SU-DHL-6 (cell line): Measurements from ENCODE around the gene TNKS1BP1.

Experiments
- H2AFZ ChIP-seq: fragments of 200-600 bp; sonication (generic); 2 replicates; pipeline ENCODE4 v1.6.1; 2014; ENCODE audit warnings: low read depth, mild to moderate bottlenecking, moderate library complexity, mixed read lengths, antibody characterized with exemption, low read length; ENCODE audit not compliant: severe bottlenecking
- H3F3A ChIP-seq: fragments of 200-600 bp; shearing (Covaris generic); 2 replicates; pipeline ENCODE4 v1.6.0; 2016; ENCODE audit warnings: antibody characterized with exemption, mild to moderate bottlenecking; ENCODE audit not compliant: insufficient read depth
- H3K27ac ChIP-seq: fragments of 200-600 bp; sonication (generic); 2 replicates; pipeline ENCODE4 v1.5.1; 2016; ENCODE audit warnings: low read depth, mild to moderate bottlenecking, low read length, moderate library complexity, mixed read lengths
- H3K27me3 ChIP-seq: fragments of 200-600 bp; sonication (generic), shearing (Covaris generic); 2 replicates; pipeline ENCODE4 v1.6.0; 2014; ENCODE audit warnings: mild to moderate bottlenecking, low read length
- H3K36me3 ChIP-seq: fragments of 200-600 bp; sonication (generic); 2 replicates; pipeline ENCODE4 v1.6.1; 2014; ENCODE audit warnings: mild to moderate bottlenecking, low read length, mixed read lengths
- H3K4me2 ChIP-seq: fragments of 300-600, 200-600 bp; shearing (Covaris generic), sonication (generic); 2 replicates; pipeline ENCODE4 v1.6.0; 2014; ENCODE audit warnings: low read length, low read depth, mild to moderate bottlenecking; ENCODE audit not compliant: poor library complexity, severe bottlenecking
- H3K4me3 ChIP-seq: fragments of 200-600 bp; sonication (generic); 2 replicates; pipeline ENCODE4 v1.5.1; 2014; ENCODE audit warnings: antibody characterized with exemption, low read length, mild to moderate bottlenecking, mixed read lengths; ENCODE audit not compliant: insufficient read depth, poor library complexity, severe bottlenecking
- H3K79me2 ChIP-seq: fragments of 200-600 bp; sonication (generic); 2 replicates; pipeline ENCODE4 v1.6.1; 2014; ENCODE audit warnings: mild to moderate bottlenecking, low read length, moderate library complexity; ENCODE audit not compliant: insufficient read depth
- H3K9ac ChIP-seq: fragments of 200-600 bp; sonication (generic); 2 replicates; pipeline ENCODE4 v1.7.0; 2014; ENCODE audit warnings: mild to moderate bottlenecking, low read length
- H3K9me2 ChIP-seq: fragments of 200-600 bp; sonication (generic); replicated peaks from 2 replicates; pipeline ENCODE4 v1.6.1; 2014; ENCODE audit warnings: low read length; ENCODE audit not compliant: insufficient read depth
- H3K9me3 ChIP-seq: fragments of 200-600 bp; sonication (generic); 2 replicates; pipeline ENCODE4 v1.6.1; 2014; ENCODE audit warnings: low read length, mixed read lengths; ENCODE audit not compliant: insufficient read depth
- H4K20me1 ChIP-seq: fragments of 200-600 bp; sonication (generic); 2 replicates; pipeline ENCODE4 v1.6.1; 2014; ENCODE audit warnings: low read depth, mild to moderate bottlenecking, antibody characterized with exemption, low read length, moderate library complexity, mixed read lengths
- EZH2phosphoT487 ChIP-seq: fragments of 200-600 bp; sonication (generic), shearing (Covaris generic); conservative IDR thresholded peaks from 2 replicates; pipeline ENCODE4 v1.6.1; 2018; ENCODE audit warnings: mild to moderate bottlenecking, antibody characterized with exemption, low read length, moderate library complexity, mixed read lengths
- TF ChIP-seq, protein P1 (sequence below): fragments of 200-600 bp; sonication (generic); IDR thresholded peaks from one replicate; pipeline ENCODE4 v1.5.1; 2017; ENCODE audit warnings: antibody characterized with exemption, mild to moderate bottlenecking, low read length, moderate library complexity; ENCODE audit not compliant: insufficient read depth, poor library complexity, severe bottlenecking

TNKS1BP1 gene

GRCh38 chr11:57307666-57308270 lies 17.0 kb downstream of the TNKS1BP1 start:
- H3K27me3 ChIP-seq, result no peaks in the 10 kb centered on the region
- no peak overlapping the region for H2AFZ ChIP-seq
- H3K4me2 ChIP-seq, result no peak overlapping the region
- H3K4me3 ChIP-seq, result no peak overlapping the region
- TF ChIP-seq, protein P1, sequence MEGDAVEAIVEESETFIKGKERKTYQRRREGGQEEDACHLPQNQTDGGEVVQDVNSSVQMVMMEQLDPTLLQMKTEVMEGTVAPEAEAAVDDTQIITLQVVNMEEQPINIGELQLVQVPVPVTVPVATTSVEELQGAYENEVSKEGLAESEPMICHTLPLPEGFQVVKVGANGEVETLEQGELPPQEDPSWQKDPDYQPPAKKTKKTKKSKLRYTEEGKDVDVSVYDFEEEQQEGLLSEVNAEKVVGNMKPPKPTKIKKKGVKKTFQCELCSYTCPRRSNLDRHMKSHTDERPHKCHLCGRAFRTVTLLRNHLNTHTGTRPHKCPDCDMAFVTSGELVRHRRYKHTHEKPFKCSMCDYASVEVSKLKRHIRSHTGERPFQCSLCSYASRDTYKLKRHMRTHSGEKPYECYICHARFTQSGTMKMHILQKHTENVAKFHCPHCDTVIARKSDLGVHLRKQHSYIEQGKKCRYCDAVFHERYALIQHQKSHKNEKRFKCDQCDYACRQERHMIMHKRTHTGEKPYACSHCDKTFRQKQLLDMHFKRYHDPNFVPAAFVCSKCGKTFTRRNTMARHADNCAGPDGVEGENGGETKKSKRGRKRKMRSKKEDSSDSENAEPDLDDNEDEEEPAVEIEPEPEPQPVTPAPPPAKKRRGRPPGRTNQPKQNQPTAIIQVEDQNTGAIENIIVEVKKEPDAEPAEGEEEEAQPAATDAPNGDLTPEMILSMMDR, result no peak
- TF ChIP-seq EZH2phosphoT487, result no peak
- no peak overlapping the region for H3K9ac ChIP-seq
- H3F3A ChIP-seq, result no peaks in the 10 kb centered on the region
- H3K79me2 ChIP-seq, result no peaks in the 10 kb centered on the region
- H3K9me2 ChIP-seq, result no peaks in the 10 kb centered on the region
- no peaks in the 10 kb centered on the region for H4K20me1 ChIP-seq
- no peak overlapping the region for H3K27ac ChIP-seq
- H3K36me3 ChIP-seq, result no peaks in the 10 kb centered on the region
- no peaks in the 10 kb centered on the region for H3K9me3 ChIP-seq

GRCh38 chr11:57306940-57307565 lies 17.7 kb downstream of the TNKS1BP1 start:
- no peaks in the 10 kb centered on the region for H4K20me1 ChIP-seq
- no peaks in the 10 kb centered on the region for H3K79me2 ChIP-seq
- no peaks in the 10 kb centered on the region for H3K27me3 ChIP-seq
- H2AFZ ChIP-seq, result no peak overlapping the region
- no peak overlapping the region for H3K4me2 ChIP-seq
- H3K27ac ChIP-seq, result no peak overlapping the region
- TF ChIP-seq, protein P1, result no peak
- no peak for TF ChIP-seq EZH2phosphoT487
- H3K9me2 ChIP-seq, result no peaks in the 10 kb centered on the region
- H3F3A ChIP-seq, result no peaks in the 10 kb centered on the region
- H3K4me3 ChIP-seq, result no peak overlapping the region
- no peaks in the 10 kb centered on the region for H3K9me3 ChIP-seq
- H3K36me3 ChIP-seq, result no peaks in the 10 kb centered on the region
- no peak overlapping the region for H3K9ac ChIP-seq

DNA sequence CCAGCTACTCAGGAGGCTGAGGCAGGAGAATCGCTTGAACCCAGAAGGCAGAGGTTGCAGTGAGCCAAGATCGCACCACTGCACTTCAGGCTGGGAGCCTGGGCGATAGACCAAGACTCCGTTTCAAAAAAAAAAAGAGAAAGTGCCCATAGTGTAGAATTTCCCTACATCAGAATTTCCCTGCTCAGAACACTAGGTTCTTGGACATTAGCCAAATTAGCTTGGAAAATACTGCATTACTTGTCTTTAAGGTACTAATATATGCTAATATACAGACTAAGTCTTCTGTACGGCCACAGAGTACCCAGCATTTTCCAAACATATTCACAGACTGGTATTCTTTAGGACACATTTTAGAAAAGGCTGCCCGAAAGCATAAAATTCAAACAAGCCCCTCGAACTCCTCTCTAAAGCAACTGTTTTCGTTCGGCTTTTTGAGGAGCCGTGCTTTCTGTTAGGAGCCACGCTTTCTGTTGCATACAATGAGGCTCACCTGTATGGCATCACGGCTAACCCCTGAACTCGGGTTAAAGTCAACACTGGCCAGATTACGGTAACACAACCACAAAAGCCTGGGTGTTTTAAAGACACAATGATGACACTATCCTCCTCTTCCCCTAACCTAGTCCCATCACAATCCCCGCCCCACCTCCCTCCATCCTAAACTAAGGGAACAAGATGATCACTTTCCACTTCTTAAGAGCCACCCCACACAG lies 18.4 kb downstream of the TNKS1BP1 start:
- Histone ChIP-seq H3K9ac (no peak overlapping the region), H3K27ac (no peak overlapping the region), H3K36me3 (no peaks in the 10 kb centered on the region), H3K27me3 (no peaks in the 10 kb centered on the region), H3K79me2 (no peaks in the 10 kb centered on the region), H3K4me2 (no peak overlapping the region), H3K9me2 (no peaks in the 10 kb centered on the region), H3K4me3 (no peak overlapping the region), H4K20me1 (no peaks in the 10 kb centered on the region), H3F3A (no peaks in the 10 kb centered on the region), H2AFZ (no peak overlapping the region), H3K9me3 (no peaks in the 10 kb centered on the region)
- TF ChIP-seq, protein P1, result no peak
- TF ChIP-seq EZH2phosphoT487, result no peak
